CD14-positive monocyte (primary cell): ENCODE results near the gene MRPS35. TPM values are rescaled to one million over a fixed set of nuclear protein-coding genes. Genes with fewer than 3 reads are reported as not detected.

Experiments
- DNase-seq, 3 donors: peaks; one replicate each; pipeline ENCODE4 v3.0.0-alpha.2; 2011 to 2022
- H2AFZ ChIP-seq: 2 replicates; pipeline ENCODE4 v1.6.0; 2012; ENCODE audit warnings: mild to moderate bottlenecking, low read depth, low read length, inconsistent platforms; ENCODE audit not compliant: insufficient read depth, poor library complexity, severe bottlenecking
- H3K27ac ChIP-seq, 2 donors: 1 replicate in 1 of 2; 2 replicates in 1 of 2; pipeline ENCODE4 v1.5.1; 2012 to 2013; ENCODE audit warnings: low read length in 2 of 2, control low read depth in 1 of 2, inconsistent platforms in 1 of 2, low read depth in 1 of 2, mild to moderate bottlenecking in 1 of 2
- H3K27me3 ChIP-seq, 2 donors: one replicate each; pipeline versions ENCODE4 v1.6.0 to v1.6.1; 2011 to 2013; ENCODE audit warnings: low read length in 2 of 2; ENCODE audit not compliant: control insufficient read depth in 2 of 2, insufficient read depth in 2 of 2
- H3K36me3 ChIP-seq, 2 donors: replicated peaks in 1 of 2; 1 replicate in 1 of 2; 2 replicates in 1 of 2; pipeline versions ENCODE4 v1.5.1 to v1.6.1; 2012 to 2013; ENCODE audit warnings: low read length in 2 of 2, control low read depth in 1 of 2, inconsistent platforms in 1 of 2, mild to moderate bottlenecking in 1 of 2; ENCODE audit not compliant: insufficient read depth in 2 of 2, control insufficient read depth in 1 of 2
- H3K4me1 ChIP-seq, 2 donors: 1 replicate in 1 of 2; 2 replicates in 1 of 2; pipeline versions ENCODE4 v1.5.1 to v1.6.1; 2012 to 2013; ENCODE audit warnings: low read length in 2 of 2, control low read depth in 1 of 2, inconsistent platforms in 1 of 2, mild to moderate bottlenecking in 1 of 2, moderate library complexity in 1 of 2; ENCODE audit not compliant: insufficient read depth in 2 of 2, control insufficient read depth in 1 of 2
- H3K4me2 ChIP-seq: replicated peaks from 2 replicates; pipeline ENCODE3; 2012; ENCODE audit warnings: low read length, moderate library complexity, mild to moderate bottlenecking; ENCODE audit not compliant: poor library complexity, severe bottlenecking; ENCODE audit errors: extremely low read depth
- H3K4me3 ChIP-seq, 3 experiments: fragments of 200-600 bp in 1 of 3; sonication (generic) in 1 of 3; replicated peaks in 1 of 3; 1 replicate in 2 of 3; 2 replicates in 1 of 3; pipeline ENCODE4 v1.5.1; 2011 to 2013; ENCODE audit warnings: low read length in 3 of 3, mild to moderate bottlenecking in 3 of 3, control low read depth in 2 of 3, low read depth in 2 of 3, inconsistent platforms in 1 of 3, moderate library complexity in 1 of 3
- H3K79me2 ChIP-seq: 2 replicates; pipeline ENCODE4 v1.6.0; 2012; ENCODE audit warnings: mild to moderate bottlenecking, control low read depth, inconsistent platforms, low read length, moderate library complexity; ENCODE audit not compliant: insufficient read depth
- H3K9ac ChIP-seq: 2 replicates; pipeline ENCODE4 v1.6.0; 2017; ENCODE audit warnings: low read length, mild to moderate bottlenecking; ENCODE audit not compliant: insufficient read depth, poor library complexity, severe bottlenecking
- H3K9me3 ChIP-seq, 2 donors: replicated peaks in 1 of 2; 1 replicate in 1 of 2; 2 replicates in 1 of 2; pipeline versions ENCODE4 v1.5.1 to v1.6.1; 2012 to 2013; ENCODE audit warnings: low read length in 2 of 2, control low read depth in 1 of 2; ENCODE audit not compliant: control insufficient read depth in 1 of 2, insufficient read depth in 1 of 2
- H4K20me1 ChIP-seq: 2 replicates; pipeline ENCODE4 v1.6.0; 2012; ENCODE audit warnings: mild to moderate bottlenecking, low read length, control low read depth, moderate library complexity; ENCODE audit not compliant: insufficient read depth
- H3K27ac Mint-ChIP-seq, 7 donors: one replicate each; pipeline ENCODE4 v1.8.0; 2020; ENCODE audit warnings: mild to moderate bottlenecking in 7 of 7, mixed read lengths in 7 of 7, moderate library complexity in 6 of 7, inconsistent platforms in 2 of 7
- H3K27me3 Mint-ChIP-seq, 3 donors: one replicate each; pipeline ENCODE4 v1.8.0; 2021 to 2022; ENCODE audit warnings: low read depth in 3 of 3, mild to moderate bottlenecking in 3 of 3, mixed read lengths in 3 of 3, moderate library complexity in 3 of 3, inconsistent platforms in 1 of 3
- H3K36me3 Mint-ChIP-seq, 2 donors: one replicate each; pipeline ENCODE4 v1.8.0; 2020; ENCODE audit warnings: mixed read lengths in 2 of 2, inconsistent platforms in 1 of 2, mild to moderate bottlenecking in 1 of 2
- H3K4me1 Mint-ChIP-seq: one replicate; pipeline ENCODE4 v1.8.0; 2020; ENCODE audit warnings: mild to moderate bottlenecking, mixed read lengths
- H3K4me3 Mint-ChIP-seq, 2 donors: one replicate each; pipeline ENCODE4 v1.8.0; 2020; ENCODE audit warnings: mild to moderate bottlenecking in 2 of 2, mixed read lengths in 2 of 2, moderate library complexity in 1 of 2
- H3K9me3 Mint-ChIP-seq, 7 donors: one replicate each; pipeline ENCODE4 v1.8.0; 2020 to 2022; ENCODE audit warnings: mixed read lengths in 7 of 7, mild to moderate bottlenecking in 6 of 7, moderate library complexity in 6 of 7, inconsistent platforms in 2 of 7
- CTCF ChIP-seq: fragments of 200-600 bp; IDR thresholded peaks from one replicate; pipeline ENCODE4 v1.8.0; 2022; ENCODE audit warnings: antibody characterized with exemption, mild to moderate bottlenecking
- WGBS: methylation state at CpG from one replicate; pipeline ENCODE4 v1.1.5; 2013; ENCODE audit warnings: missing lambda C conversion rate; ENCODE audit not compliant: insufficient coverage; 5-methylcytosine and 5-hydroxymethylcytosine counted together
- intact Hi-C, 2 donors: fragments of 100-400 bp; cut with micrococcal nuclease; formaldehyde crosslinking; loops; one replicate each; pipeline versions ENCODE4 v1.15.0 to v1.15.1; 2023
- polyA plus RNA-seq, 3 donors: library from polyadenylated mRNA; depleted of rRNA in 1 of 3; unstranded in 2 of 3; stranded (reverse) in 1 of 3; fragments of 300-500 nt in 2 of 3; fragments of >200 nt in 1 of 3; fragmentation: Illumina TruSeq in 2 of 3; gene quantifications; 1 replicate in 2 of 3; 2 replicates in 1 of 3; pipeline ENCODE4 v1.2.3, GENCODE V29; 2012 to 2021

Gene MRPS35
- polyA plus RNA-seq, 3 donors = 16.6 to 51.8 (median 46.1) TPM

- no peak for TF ChIP-seq CTCF
- Mint-ChIP-seq H3K27ac (peak overlapping the region in 5 of 7 donors; percentile 36 to 72 (median 43)), H3K4me3 (peak overlapping the region; percentile 7 to 9)
These were observed 1.3 kb downstream of the MRPS35 start for GRCh38 chr12:27711967-27712366.

GRCh38 chr12:27723212-27723611, 12.6 kb downstream of the MRPS35 start:
- peaks cover 44 to 64% of the 10 kb centered on the region in 2 donors for H3K36me3 Mint-ChIP-seq
- no peak overlapping the region for H3K4me3 ChIP-seq
- H3K9ac ChIP-seq = no peak overlapping the region
- TF ChIP-seq CTCF = no peak
- H3K27me3 ChIP-seq = no peaks in the 10 kb centered on the region
- intact Hi-C loops = no loop called here
- peaks cover 61 to 90% of the 10 kb centered on the region in 2 donors for H3K36me3 ChIP-seq
- no peaks in the 10 kb centered on the region for H3K9me3 Mint-ChIP-seq
- H3K9me3 ChIP-seq = no peaks in the 10 kb centered on the region
- no peak overlapping the region for H2AFZ ChIP-seq
- no peak overlapping the region for H3K27ac ChIP-seq
- no peaks in the 10 kb centered on the region for H3K79me2 ChIP-seq
- no peaks in the 10 kb centered on the region for H4K20me1 ChIP-seq
- no CpG with 5 or more reads among the region's 1 CpG for WGBS
- H3K4me3 Mint-ChIP-seq = no peak overlapping the region
- no peak overlapping the region for H3K4me2 ChIP-seq
- H3K4me1 Mint-ChIP-seq = no peaks in the 10 kb centered on the region
- no peaks in the 10 kb centered on the region for H3K4me1 ChIP-seq
- no peak overlapping the region for H3K27ac Mint-ChIP-seq
- no peaks in the 10 kb centered on the region for H3K27me3 Mint-ChIP-seq
- DNase-seq = no peak

More at GRCh38 chr12:27711967-27712366, 1.3 kb downstream of the MRPS35 start:
- H3K4me2 ChIP-seq = peak overlapping the region; percentile 87
- WGBS = 40% methylated on average over 2 of the region's 2 CpGs
- intact Hi-C loops = no loop called here
- peak overlapping the region in 1 of 3 experiments; percentile 86 for H3K4me3 ChIP-seq
- H3K27me3 ChIP-seq = no peaks in the 10 kb centered on the region
- peak; percentile 2 to 27 (median 7) for DNase-seq
- peaks cover 0 to 5% (median 0%) of the 10 kb centered on the region in 3 donors for H3K27me3 Mint-ChIP-seq
- peaks cover 15 to 41% of the 10 kb centered on the region in 2 donors for H3K36me3 ChIP-seq
- H3K9me3 ChIP-seq = no peaks in the 10 kb centered on the region
- no peak overlapping the region for H3K9ac ChIP-seq
- no peak overlapping the region for H2AFZ ChIP-seq
- H3K36me3 Mint-ChIP-seq = peaks cover 13 to 36% of the 10 kb centered on the region in 2 donors
- H4K20me1 ChIP-seq = peaks cover 17% of the 10 kb centered on the region
- H3K4me1 Mint-ChIP-seq = peaks cover 20% of the 10 kb centered on the region
- H3K4me1 ChIP-seq = peaks cover 16 to 19% of the 10 kb centered on the region in 2 donors
- no peak overlapping the region for H3K27ac ChIP-seq
- H3K9me3 Mint-ChIP-seq = no peaks in the 10 kb centered on the region
- peaks cover 41% of the 10 kb centered on the region for H3K79me2 ChIP-seq
